IPS-15b (cell line): ENCODE measurements around the gene IQCK.
"Not testable (repeated sequence)": the region's sequence is repeated elsewhere in the genome, so short reads cannot be mapped to it uniquely, and the experiment has no call there.

Source experiments
- H3K27me3 ChIP-seq: one replicate; pipeline ENCODE4 v1.6.1; 2013; ENCODE audit warnings: low read length; ENCODE audit not compliant: control insufficient read depth, insufficient read depth
- H3K36me3 ChIP-seq: one replicate; pipeline ENCODE4 v1.6.1; 2013; ENCODE audit warnings: low read length; ENCODE audit not compliant: control insufficient read depth, insufficient read depth
- H3K4me1 ChIP-seq: one replicate; pipeline ENCODE4 v1.6.1; 2013; ENCODE audit warnings: mild to moderate bottlenecking, low read length; ENCODE audit not compliant: control insufficient read depth, insufficient read depth
- H3K4me3 ChIP-seq: one replicate; pipeline ENCODE4 v1.5.1; 2013; ENCODE audit warnings: low read depth, low read length
- H3K9ac ChIP-seq: one replicate; pipeline ENCODE4 v1.6.1; 2013; ENCODE audit warnings: low read depth, mild to moderate bottlenecking, low read length
- H3K9me3 ChIP-seq: one replicate; pipeline ENCODE4 v1.6.1; 2013; ENCODE audit warnings: mild to moderate bottlenecking, low read length; ENCODE audit not compliant: control insufficient read depth, insufficient read depth

The IQCK gene

DNA sequence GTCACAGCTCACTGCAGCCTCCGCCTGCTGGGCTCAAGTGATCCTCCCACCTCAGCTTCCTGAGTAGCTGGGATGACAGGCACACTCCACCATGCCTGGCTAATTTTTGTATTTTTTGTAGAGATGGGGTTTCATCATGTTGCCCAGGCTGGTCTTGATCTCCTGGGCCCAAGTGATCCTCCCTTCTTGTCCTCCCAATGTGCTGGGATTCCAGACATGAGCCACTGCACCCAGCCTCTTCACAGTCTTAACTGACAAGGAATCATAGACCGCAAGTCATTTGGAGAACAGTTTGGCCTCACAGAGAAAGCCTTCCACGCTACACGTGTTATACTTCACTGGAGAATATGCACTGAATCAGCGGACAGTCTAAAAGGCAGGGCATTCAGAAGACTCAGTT is 83.3 kb downstream of the IQCK start:
- H3K4me3 ChIP-seq, H3K9me3 ChIP-seq, H3K4me1 ChIP-seq: not testable (repeated sequence)

DNA sequence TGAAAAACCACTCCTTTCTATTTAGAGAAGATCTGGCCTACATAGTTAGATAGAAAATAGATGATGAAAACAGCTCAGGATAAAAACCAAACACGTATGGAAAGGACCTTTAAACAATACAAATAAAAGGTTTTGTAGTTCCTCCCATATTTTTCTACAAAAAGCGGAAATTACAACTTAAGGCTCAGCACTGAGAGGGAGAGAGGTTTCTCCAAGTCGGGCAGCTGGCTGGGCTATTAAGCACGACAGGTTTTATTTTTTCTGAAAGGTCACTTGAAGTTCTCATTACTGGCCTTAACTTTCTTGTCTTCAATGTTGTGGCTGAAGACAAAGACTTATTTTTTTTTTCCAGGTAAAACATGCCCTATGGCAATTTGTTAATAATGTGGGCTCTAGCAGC is 83.8 kb downstream of the IQCK start:
- H3K27me3 ChIP-seq, H3K4me3 ChIP-seq, H3K9me3 ChIP-seq, H3K4me1 ChIP-seq, H3K36me3 ChIP-seq, H3K9ac ChIP-seq: not testable (repeated sequence)

More for the DNA sequence above, 83.3 kb downstream of the IQCK start:
- not testable (repeated sequence) for H3K9ac ChIP-seq, H3K36me3 ChIP-seq, H3K27me3 ChIP-seq

DNA sequence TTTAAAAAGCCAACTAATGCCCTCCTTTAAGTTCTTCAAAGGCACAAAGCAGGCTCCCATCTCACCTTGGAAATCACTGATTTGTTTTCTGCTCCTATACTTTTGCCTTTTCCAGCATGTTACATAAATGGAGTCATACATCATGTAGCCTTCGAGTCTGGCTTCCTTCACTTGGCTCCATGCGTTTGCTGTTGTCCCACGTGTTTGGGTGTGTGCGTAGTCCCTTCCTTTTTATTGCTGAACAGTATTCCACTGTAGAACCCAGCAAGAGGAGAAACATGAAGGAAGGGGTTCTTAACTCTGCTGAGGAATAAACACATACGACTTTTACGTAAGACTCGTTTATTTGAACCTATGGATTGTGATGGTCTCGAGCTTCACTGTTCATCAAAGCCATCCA is 84.5 kb downstream of the IQCK start:
- Histone ChIP-seq H3K4me3 (no peak overlapping the region), H3K9ac (no peak overlapping the region), H3K9me3 (peaks cover 10% of the 10 kb centered on the region), H3K27me3 (no peaks in the 10 kb centered on the region), H3K4me1 (peaks cover 5% of the 10 kb centered on the region), H3K36me3 (peaks cover 4% of the 10 kb centered on the region)

DNA sequence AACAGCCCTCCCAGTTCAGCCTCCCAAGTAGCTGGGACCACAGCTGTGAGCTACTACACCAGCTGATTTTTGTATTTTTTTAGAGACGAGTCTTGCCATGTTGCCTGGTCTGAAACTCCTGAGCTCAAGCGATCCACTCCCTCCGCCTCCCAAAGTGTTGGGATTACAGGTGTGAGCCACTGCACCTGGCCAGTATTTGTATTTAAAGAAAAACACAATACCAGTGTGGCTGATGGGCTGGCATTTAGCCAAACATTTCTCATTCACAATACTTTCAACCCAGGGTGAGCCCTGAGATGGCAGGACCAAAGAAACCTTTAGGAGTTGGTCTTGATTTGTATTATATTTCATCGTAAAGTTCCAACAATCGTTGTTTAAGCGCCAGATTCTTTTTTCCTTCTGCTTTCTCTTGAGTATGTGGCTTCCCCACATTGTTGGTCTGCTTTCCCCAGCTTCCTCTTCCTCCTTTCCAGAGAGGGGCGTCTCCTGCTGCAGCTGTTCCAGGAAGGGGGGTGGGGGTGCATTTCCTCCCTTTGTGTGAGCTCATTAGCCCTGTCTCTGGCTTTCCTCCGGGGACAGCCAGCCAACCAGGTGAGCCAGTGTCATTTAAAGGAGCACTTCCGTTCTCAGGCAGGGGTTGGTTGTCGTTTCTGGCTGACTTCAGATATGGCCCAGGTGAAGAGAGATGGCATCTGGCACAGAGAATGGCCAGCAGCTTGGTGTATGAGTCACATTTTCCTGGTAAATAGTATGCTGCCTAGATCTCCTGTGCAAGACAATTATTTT is 86.7 kb downstream of the IQCK start:
- H3K36me3 ChIP-seq: peaks cover 4% of the 10 kb centered on the region
- peaks cover 5% of the 10 kb centered on the region for H3K4me1 ChIP-seq
- no peaks in the 10 kb centered on the region for H3K27me3 ChIP-seq
- peaks cover 10% of the 10 kb centered on the region for H3K9me3 ChIP-seq
- H3K4me3 ChIP-seq: no peak overlapping the region
- H3K9ac ChIP-seq: peak overlapping the region; percentile 57

DNA sequence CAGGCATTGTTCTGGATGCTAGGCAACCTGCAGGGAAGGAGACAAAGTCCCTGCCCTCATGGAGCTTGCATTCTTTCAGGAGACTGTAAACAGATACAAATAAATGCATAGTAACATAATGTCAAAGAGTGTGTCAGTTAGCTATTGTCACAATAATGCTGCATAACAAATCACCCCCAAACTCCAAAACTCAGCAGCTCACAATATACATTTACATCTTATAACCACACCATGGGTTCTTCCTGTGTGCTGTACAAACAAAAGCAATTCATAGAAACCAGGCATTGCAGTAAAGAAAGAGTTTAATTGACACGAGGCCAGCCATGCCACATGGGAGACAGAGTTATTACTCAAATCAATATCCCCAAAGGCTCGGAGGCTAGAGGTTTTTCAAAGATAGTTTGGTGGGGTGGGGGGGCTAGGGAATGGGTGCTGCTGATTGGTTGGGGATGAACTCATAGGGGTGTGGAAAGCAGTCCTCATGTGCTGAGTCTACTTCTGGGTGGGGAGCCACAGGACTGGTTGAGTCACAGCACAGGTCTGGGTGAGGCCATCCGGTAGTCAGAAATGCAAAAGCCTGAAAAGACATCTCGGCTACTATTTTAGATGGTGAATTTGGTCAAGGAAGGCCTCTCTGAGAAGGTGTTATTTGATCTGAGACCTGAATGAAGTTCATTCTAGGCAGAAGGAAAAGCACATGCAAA is 87.5 kb downstream of the IQCK start:
- no peaks in the 10 kb centered on the region for H3K27me3 ChIP-seq
- peaks cover 4% of the 10 kb centered on the region for H3K36me3 ChIP-seq
- H3K9ac ChIP-seq: no peak overlapping the region
- peaks cover 5% of the 10 kb centered on the region for H3K4me1 ChIP-seq
- H3K9me3 ChIP-seq: peaks cover 10% of the 10 kb centered on the region
- H3K4me3 ChIP-seq: no peak overlapping the region

DNA sequence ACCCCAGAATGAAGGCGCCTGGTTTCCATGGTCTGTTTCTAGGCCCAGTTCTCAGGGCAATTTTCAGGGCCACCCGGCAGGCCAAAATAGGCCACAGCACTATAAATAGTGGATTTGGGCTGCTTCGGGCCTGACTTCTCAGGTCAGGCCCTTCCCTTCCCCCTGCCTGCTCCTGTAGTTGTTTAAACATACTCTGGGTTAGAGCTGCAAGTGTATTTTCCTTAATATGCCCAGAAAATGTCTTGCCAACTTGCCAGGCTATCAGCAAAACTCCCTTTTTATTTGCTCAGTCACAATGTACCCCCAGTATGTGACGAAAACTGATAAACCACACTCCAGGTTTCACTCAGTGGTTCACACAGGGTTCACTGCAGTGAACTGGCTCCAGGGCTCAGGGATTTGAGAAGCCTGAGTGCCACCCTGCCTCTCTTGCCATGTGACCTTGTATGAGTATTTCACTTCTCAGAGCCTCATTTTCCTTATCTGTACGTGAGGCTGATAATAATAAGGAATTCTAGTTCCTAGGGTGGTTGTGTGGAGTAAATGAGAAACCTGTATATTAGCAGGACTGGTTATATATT is 90.1 kb downstream of the IQCK start:
- peaks cover 10% of the 10 kb centered on the region for H3K9me3 ChIP-seq
- H3K4me3 ChIP-seq: no peak overlapping the region
- H3K36me3 ChIP-seq: peaks cover 4% of the 10 kb centered on the region
- no peak overlapping the region for H3K9ac ChIP-seq
- no peaks in the 10 kb centered on the region for H3K27me3 ChIP-seq
- peaks cover 5% of the 10 kb centered on the region for H3K4me1 ChIP-seq

DNA sequence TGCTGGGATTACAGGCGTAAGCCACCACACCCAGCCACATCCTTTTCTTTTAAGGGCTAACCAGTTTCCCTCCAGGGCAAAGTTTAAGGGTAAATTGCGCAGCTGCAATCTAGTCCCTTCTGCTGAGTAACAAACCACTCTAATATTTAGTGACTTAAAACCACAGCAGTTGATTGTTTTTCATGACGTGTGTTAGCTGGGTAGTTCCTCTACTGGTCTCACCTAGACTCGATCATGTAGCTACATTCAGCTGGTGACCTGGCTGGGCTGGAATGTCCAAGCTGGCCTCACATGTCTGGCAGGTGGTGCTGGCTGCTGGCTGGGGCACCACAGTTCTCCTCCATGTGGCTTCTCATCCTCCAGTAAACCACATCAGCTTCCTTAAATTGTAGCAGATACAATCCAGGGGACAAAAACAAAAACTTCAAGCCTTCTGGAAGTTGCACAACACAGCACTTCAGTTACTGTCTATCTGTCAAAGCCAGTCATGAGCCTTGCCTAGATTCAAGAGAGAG is 91.1 kb downstream of the IQCK start:
- H3K36me3 ChIP-seq: peaks cover 4% of the 10 kb centered on the region
- no peak overlapping the region for H3K9ac ChIP-seq
- H3K4me3 ChIP-seq: no peak overlapping the region
- peaks cover 5% of the 10 kb centered on the region for H3K4me1 ChIP-seq
- no peaks in the 10 kb centered on the region for H3K27me3 ChIP-seq
- H3K9me3 ChIP-seq: peaks cover 10% of the 10 kb centered on the region

DNA sequence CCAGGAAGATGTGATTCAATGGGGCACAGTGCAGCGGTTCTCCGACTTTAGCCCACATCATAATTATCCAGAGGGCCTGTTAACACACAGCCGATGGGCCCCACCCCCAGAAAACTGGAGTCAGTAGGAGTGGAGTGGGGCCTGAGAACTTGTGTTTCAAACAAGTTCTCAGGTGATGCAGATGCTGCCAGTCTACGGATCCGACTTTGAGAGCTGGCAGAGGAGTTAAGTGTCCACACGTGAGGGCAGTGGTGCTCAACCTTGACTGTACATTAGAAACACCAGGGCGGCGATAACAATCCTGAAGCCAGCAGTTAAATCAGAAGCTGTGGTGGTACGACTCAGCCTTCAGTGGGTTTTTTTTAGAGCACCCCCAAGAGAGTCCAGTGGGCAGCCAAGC is 91.6 kb downstream of the IQCK start:
- Histone ChIP-seq H3K9ac (no peak overlapping the region), H3K4me3 (no peak overlapping the region), H3K4me1 (peaks cover under 1% of the 10 kb centered on the region), H3K36me3 (peaks cover 4% of the 10 kb centered on the region), H3K9me3 (peaks cover 10% of the 10 kb centered on the region), H3K27me3 (no peaks in the 10 kb centered on the region)

DNA sequence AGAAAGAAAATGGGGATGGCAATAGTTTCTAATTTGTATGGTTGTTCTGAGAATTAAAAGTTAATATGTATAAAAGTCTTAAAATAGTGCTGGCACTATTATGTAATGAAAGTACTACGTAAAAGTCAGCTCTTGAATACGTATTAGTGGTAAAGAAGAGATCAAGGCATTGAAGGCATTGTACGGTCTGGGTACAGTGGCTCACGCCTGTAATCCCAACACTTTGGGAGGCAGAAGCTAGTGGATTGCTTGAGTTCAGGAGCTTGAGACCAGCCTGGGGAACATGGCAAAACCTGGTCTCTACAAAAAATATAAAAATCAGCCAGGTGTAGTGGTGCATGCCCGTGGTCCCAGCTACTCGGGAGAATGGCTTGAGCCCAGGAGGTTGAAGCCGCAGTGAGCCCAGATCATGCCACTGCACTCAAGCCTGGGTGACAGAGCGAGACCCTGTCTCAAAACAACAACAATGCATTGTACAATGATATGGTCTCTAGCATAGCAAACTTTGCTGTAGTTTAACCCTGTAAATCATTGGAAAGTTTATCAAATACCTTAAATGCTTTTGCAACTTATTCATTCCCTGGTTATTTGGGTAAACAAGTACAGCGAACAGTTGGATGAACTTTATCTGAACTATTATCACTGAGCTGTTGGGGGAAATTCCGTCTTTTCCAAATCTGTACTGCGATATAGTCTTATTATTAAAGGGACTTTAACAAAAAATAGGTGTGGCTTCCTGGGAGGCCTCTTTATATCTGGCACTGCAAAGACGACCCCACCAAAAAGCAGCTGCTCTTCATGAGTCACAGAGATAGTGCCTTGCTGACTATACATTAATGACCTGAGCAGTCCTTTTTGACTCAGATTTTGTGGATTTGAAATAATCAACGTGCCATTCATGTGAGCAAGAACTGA is 93.0 kb downstream of the IQCK start:
- H3K4me1 ChIP-seq: no peaks in the 10 kb centered on the region
- H3K36me3 ChIP-seq: peaks cover 4% of the 10 kb centered on the region
- H3K27me3 ChIP-seq: no peaks in the 10 kb centered on the region
- H3K9ac ChIP-seq: no peak overlapping the region
- peaks cover 5% of the 10 kb centered on the region for H3K9me3 ChIP-seq
- H3K4me3 ChIP-seq: no peak overlapping the region

DNA sequence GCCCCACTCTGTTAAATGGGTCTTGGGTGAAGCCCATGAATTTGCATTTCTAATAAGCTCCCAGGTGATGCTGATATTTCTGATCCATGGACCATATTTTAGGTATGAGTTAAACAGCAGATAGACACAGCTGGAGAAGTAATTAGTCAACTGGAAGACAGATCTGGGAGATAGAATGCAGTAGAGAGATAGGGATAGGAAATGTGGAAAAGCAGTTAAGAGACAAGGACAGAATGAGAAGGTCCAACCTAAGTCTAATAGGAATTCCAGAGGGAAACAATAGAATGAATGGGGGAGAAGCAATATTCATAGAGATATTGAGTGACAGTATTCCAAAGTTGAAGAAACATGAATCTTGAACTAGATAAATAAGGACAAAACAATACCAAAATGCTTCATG is 94.9 kb downstream of the IQCK start:
- Histone ChIP-seq H3K4me1 (no peaks in the 10 kb centered on the region), H3K4me3 (no peak overlapping the region), H3K9me3 (no peaks in the 10 kb centered on the region), H3K9ac (no peak overlapping the region), H3K36me3 (no peaks in the 10 kb centered on the region), H3K27me3 (no peaks in the 10 kb centered on the region)

DNA sequence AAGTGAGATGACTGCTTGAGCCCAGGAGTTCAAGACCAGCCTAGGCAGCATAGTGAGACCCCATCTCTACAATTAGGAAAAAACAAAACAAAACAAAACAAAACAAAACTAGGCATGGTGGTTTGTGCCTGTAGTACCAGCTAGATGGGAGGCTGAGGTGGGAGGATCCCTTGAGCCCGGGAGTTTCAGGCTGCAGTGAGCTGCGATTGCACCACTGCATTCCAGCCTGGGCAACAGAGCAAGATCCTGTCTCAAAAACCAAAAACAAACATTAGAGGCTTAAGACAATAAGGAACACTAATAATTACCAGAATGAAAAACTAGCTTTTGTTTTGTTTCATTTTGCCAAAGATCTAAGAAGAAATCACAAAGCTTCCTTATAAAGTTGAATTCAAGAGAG is 97.3 kb downstream of the IQCK start:
- no peaks in the 10 kb centered on the region for H3K9me3 ChIP-seq
- no peak overlapping the region for H3K9ac ChIP-seq
- no peak overlapping the region for H3K4me3 ChIP-seq
- no peaks in the 10 kb centered on the region for H3K4me1 ChIP-seq
- no peaks in the 10 kb centered on the region for H3K36me3 ChIP-seq
- H3K27me3 ChIP-seq: no peaks in the 10 kb centered on the region
